Limb (tissue), 2 donors: Measurements from ENCODE around the gene ADCY5.
"Not testable (repeated sequence)": the region's sequence is repeated elsewhere in the genome, so short reads cannot be mapped to it uniquely, and the experiment has no call there.

Experiments
- DNase-seq, 2 donors: peaks; one replicate each; pipeline ENCODE4 v3.0.0-alpha.2; 2016; ENCODE audit errors: extremely low spot score in 2 of 2

ADCY5 gene

DNA sequence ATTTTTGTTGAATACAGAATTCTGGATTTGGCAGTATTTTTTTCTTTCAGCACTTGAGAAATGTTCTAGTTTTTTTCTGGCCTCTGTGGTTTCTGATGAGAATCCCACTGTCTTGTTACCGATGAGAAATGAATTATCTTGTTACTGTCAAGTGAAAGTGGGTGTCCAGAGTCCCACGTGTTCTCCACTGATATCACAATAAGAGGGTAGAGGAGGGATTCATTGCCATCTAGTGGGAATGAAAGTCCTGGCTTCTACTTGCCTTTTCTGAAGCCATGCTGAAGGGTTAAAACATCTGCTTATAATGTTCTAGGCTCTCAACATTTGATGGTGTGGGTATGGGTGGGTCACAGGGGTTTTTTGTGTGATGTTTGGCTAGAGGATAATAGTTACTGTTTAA lies 181.1 kb downstream of the ADCY5 start:
- DNase-seq, result no peak

DNA sequence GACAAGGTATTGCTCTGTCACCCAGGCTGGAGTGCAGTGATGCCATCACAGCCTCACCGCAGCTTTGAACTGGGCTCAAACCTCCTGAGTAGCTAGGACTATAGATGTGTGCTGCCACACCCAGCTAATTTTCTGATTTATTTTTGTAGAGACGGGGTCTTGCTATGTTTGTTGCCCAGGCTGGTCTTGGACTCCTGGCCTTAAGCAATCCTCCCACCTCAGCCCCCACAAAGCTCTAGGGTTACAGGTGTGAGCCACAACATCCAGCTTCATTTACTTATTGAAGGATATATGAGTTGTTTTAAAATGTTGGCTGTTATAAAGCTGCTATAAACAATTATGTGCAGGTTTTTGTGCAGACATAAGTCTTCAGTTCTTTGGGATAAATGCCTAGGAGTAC lies 184.9 kb downstream of the ADCY5 start:
- DNase-seq, result no peak

DNA sequence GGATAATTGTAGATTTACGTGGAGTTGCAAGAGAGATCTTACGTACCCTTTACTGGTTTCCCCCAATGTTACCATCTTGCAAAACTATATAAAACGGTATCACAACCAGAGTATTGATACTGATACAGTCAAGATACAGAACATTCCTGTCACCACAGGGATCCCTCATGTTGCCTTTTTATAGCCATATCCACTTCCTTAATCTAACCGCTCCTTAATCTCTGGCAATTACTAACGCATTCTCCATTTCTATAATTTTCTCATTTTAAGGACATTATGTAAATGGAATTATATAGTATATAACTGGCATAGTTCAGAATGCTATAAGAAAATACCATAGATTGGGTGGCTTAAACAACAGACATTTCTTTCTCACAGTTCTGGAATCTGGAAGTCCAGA lies 186.0 kb downstream of the ADCY5 start:
- DNase-seq, result no peak

DNA sequence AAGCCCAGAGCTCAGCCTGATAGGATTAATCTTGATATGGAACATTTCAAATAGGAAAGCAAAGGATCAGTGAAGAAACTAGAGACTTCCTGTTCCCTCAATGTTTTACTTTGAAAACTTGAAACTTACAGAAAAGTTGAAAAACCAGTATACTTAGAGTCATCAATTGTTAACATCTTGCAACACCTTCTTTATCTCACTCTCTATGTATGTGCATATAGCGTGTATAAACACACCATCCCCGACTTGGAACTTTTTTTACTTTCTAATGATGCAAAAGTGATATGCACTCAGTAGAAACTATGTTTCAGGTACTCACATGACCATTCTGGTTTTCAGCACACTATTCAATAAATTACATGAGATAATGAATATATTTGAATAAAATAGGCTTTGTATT lies 186.7 kb downstream of the ADCY5 start:
- DNase-seq, result no peak

DNA sequence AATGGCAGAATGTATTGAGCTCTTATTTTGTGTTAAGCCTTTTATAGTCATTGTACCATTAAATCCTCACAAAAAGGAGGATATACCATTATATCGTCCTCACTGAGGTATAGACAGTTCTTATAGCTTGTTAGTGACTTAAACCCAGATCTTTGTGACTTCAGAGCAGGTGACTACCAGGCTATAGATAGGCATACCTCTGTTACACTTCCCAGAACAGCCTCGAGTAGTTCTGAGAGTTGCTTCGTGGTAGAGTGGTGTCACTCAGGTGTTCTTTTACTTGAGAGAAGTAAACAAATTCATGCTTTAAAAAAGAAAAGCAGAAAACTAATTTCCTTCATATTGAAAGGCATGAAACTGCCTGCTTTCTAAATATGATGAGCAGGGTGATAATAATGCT lies 187.2 kb downstream of the ADCY5 start:
- no peak for DNase-seq

DNA sequence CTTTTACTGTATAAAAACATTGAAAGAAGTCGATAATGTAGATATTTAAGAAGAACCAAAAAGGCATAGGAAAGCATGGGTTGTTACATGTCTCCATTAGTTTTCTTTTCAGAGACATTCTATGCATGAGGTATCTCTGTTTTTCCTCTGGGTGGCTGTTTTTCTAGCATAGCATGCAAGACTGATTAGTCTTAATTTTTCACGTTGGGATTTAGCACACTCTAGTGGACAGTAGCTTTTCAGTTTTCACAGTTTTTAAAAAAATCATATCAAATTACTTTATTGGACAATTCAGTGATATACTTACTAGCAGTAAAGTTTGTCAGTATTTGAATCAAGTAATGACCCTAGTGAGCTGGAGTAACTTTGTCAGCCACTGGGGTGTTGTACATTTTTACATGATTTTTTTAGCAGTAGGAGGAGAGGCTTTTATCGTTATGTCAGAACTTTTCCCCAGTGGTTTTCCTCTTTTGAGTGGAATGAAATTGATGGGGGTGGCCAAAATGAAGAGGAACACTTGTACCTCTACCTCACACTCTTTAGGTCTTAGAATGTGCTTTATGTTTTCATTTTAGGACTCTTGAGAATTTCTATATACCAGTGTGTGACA lies 190.0 kb downstream of the ADCY5 start:
- DNase-seq, result peak in 1 of 2 donors; percentile 76

DNA sequence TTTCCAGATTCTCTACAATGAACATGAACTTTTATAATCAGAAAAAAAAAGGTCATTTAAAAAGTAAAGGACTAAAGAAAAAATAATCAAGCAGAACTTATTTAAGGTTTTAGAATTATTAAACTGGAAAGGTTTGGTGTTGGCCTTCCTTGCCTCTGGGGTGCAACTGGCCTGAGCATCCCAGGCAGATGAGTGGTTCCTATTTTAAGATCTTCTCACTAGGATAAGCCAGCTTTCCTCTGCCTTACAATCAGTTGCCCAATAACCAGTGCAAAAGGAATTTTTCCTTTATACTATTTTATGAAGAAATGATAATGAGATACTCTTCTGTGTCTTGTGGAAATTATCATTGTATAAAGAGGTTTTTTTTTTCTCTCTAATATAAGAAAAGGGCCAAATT lies 190.5 kb downstream of the ADCY5 start:
- DNase-seq, result no peak

DNA sequence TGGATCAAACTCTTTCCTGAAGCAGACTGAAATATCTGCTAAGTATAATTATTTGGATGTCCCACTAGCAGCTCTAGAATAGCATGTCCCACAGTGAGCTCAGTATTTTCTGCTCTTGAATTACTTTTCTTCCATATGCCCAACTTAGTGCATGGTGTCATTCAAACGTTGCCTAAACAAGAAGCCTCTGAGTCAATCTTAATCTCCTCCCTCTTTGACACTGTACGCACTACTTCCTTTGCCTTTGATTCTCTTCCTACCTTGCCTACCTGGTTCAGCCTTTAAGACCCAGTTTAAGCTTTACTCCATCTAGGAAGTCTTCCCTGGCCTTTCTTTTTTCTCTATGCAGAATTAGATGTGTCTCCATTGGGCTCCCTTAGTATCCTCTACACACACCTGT lies 192.6 kb downstream of the ADCY5 start:
- DNase-seq, result no peak

DNA sequence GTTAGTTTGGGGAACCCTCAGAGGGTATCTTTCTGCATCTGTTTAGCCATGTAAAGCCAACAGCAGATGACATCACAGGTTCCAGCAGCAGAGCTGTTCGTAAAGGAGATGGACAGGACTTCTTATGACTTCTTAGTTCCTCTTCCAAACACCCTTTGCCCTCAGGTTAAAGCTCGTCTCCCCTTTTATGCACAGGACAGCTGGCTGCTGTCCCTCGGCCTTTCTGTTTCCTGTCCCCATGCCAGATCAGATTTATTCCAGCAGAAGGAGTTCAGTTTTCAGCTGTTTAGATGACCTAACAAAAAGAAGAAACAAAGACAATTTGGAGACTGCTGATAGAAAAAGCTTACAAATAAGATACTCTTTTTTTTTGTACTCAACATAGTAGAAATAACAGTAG lies 202.0 kb downstream of the ADCY5 start:
- DNase-seq, result no peak

DNA sequence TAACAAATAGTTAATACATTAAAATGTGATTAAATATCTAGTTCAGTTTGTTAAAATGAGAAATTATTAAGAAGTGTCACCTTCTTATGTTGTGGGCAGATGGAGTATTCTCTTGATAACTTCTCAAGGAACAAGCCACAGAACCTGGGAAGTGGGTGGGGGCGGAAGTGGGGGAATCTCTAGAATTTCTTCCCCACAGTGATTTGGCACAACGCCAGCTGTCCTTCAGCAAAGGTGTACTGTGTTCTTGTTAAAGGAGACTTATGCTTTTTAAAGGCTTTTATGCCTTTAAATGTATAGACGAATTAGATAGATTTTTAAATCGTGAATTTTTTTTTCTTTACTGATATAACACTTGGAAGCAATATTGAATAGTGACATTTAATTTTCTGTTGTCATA lies 204.8 kb downstream of the ADCY5 start:
- no peak for DNase-seq

DNA sequence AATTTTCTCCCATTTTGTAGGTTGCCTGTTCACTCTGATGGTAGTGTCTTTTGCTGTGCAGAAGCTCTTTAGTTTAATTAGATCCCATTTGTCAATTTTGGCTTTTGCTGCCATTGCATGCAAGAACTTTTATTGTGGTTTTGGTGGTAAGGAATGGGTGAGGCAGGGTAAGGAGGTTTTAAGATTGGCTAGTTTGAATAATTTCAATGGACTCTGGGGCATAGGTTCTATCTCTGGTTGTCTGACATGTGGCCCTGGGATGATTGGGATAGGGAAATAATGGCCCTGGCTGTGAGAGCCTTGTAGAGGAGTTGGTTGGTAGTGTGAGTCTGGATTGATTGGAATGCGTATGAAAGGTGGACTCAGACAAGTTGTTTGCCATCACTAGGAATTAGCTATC lies 209.1 kb downstream of the ADCY5 start:
- no peak for DNase-seq

DNA sequence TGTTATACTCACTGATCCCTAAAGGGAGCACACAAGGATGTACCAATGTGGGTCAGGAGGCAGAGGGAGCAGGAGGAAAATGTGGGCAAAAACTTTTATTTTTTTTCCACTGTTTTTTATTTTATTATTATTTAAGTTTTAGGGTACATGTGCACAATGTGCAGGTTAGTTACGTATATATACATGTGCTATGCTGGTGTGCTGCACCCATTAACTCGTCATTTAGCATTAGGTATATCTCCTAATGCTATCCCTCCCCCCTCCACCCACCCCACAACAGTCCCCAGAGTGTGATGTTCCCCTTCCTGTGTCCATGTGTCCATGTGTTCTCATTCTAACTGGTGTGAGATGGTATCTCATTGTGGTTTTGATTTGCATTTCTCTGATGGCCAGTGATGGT lies 209.7 kb downstream of the ADCY5 start:
- DNase-seq, result not testable (repeated sequence)

DNA sequence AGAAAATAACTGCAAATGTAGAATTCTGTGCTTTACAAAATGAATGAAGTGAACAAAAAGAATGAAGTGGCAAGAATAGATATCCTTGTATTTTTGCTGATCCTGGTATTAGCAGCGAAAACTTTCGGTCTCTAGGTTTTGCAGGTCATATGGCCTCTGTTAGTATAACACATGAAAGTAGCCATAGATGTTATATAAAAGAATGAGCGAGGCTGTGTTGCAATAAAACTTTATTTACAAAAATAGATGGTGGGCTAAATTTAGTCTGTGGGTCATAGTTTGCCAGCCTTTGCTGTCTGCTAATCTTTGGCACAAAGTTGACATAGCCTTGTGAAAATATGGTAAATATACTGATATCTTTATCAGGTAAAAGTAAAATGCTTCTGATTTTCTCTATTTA lies 212.0 kb downstream of the ADCY5 start:
- no peak for DNase-seq
